ENCODE results near the gene SESN3. TPM values are rescaled to one million over a fixed set of nuclear protein-coding genes. Genes with fewer than 3 reads are reported as not detected.
"Not testable (repeated sequence)": the region's sequence is repeated elsewhere in the genome, so short reads cannot be mapped to it uniquely, and the experiment has no call there.

The SESN3 gene
- total RNA-seq, 1 donor: 105 TPM

DNA sequence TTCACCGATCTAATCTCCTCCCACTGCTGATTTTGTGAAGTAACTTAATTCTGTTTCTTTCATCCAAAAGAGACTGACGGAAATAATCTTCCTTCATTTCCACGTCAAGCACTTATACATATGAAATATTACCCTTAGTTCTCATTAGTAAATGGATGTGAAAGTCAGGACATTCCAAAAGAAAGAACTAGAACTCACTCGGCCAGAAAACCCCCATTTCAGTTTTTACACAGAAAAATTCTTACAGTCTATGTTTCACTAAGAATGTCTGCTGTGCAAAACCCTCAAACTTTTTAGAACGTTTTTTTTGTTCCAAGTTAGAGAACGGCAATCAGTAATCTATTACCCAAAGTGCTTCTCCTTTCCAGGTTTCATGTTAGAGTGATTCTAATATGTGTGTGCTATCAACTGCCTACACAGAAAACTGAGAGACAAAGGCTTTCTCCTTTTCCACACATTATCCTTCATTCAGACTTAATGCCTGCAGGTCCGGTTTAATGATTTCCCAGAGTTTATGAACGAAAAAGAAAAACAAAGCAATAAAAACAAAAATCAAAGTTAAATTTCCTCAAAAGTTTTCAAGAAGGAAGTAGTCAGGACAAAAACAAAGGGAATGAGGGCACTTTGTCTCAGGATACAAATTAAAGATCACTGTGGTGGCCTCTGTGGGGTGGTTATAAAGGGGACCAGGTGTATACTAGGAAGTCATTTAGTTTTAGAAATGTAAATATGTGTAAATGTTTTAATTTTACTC is 11.3 kb upstream of the SESN3 start:
- no peak overlapping the region for H3K4me3 ChIP-seq (ENCODE audit: low read length)
- H3K27me3 ChIP-seq (ENCODE audit: insufficient read depth, low read length): no peaks in the 10 kb centered on the region
- H3K9me3 ChIP-seq (ENCODE audit: low read depth, low read length): no peaks in the 10 kb centered on the region
- H3K4me1 ChIP-seq (ENCODE audit: insufficient read depth, low read length): peaks cover 31% of the 10 kb centered on the region

DNA sequence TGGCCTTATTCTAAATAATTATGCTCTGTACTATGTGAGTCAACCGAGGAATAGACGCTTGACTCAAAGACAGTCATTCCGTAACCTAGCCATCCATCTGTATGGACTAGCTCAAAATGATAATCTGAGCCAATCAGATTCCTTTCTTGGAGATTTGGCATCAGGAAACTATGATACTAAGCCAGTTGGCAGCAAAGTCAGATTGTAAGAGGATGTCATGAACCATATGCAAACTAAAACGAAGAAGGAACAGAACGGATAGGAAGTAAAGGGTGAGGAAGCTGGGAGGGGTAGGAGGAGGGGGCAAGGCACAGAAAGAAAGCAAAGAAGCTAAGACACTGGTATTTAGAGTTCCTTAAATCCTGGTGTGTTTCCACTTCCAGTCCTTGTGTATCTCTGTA is 10.7 kb upstream of the SESN3 start:
- no peak overlapping the region for H3K4me3 ChIP-seq (ENCODE audit: low read length)
- no peaks in the 10 kb centered on the region for H3K27me3 ChIP-seq (ENCODE audit: insufficient read depth, low read length)
- H3K4me1 ChIP-seq (ENCODE audit: insufficient read depth, low read length): peaks cover 31% of the 10 kb centered on the region
- H3K9me3 ChIP-seq (ENCODE audit: low read depth, low read length): no peaks in the 10 kb centered on the region

DNA sequence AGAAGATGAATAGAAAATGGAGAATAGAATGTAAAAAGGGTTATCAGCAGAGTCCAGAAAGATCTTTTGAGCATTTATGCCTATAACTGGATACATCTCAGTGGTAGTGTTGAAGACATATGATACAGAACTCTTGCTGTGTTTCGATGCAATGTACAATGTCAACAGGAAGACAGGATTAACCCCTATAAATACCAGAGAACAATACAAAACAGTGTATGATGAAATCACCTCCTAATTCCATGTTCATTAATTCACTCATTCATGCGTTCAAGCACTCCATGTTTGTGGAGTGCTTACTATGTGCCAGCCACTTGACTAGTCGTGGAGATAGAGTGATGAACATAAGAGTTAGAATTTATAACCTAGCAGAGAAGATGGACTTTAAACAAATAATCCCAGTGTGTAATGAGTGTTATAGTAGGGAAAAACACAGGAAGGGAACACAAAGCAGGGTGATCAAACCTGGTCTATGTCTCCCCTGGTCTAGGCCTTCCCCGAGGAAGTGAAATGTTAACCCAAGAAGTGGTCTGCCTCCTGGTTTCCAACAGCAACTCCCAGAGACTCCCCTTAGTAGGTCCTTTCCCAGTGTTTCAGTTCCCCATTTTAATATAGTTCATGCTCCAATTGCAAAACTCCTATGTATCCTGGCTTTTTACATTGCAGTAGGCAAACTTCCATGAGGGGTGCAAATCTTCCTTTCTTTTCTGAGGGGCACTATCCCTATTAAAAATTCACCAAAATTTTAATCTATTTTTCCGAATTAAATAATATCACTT is 9.1 kb upstream of the SESN3 start:
- no peaks in the 10 kb centered on the region for H3K27me3 ChIP-seq (ENCODE audit: insufficient read depth, low read length)
- H3K4me3 ChIP-seq (ENCODE audit: low read length): no peak overlapping the region
- no peaks in the 10 kb centered on the region for H3K9me3 ChIP-seq (ENCODE audit: low read depth, low read length)
- peaks cover 25% of the 10 kb centered on the region for H3K4me1 ChIP-seq (ENCODE audit: insufficient read depth, low read length)

DNA sequence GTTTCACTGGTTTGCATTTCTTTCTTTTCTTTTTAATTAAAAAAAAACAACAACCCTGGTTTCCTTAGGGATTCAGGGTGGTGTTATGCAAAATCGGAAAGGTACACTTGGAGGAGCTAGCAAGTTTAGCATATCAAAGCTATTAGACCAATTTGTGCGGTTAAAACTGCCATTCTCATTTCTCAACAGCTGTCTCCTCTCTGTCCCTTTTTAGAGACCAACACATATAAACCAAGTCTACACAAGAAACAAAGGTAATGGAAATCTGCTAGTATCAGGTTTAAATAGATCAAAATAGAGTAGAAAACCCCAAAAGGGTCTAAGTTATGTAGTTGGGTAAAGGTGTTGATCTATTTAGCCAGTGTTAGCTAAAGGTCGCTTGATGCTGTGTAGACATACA is 1.7 kb upstream of the SESN3 start:
- peak overlapping the region; percentile 45 for H3K4me3 ChIP-seq (ENCODE audit: low read length)
- peaks cover 25% of the 10 kb centered on the region for H3K4me1 ChIP-seq (ENCODE audit: insufficient read depth, low read length)
- no peaks in the 10 kb centered on the region for H3K27me3 ChIP-seq (ENCODE audit: insufficient read depth, low read length)
- no peaks in the 10 kb centered on the region for H3K9me3 ChIP-seq (ENCODE audit: low read depth, low read length)

DNA sequence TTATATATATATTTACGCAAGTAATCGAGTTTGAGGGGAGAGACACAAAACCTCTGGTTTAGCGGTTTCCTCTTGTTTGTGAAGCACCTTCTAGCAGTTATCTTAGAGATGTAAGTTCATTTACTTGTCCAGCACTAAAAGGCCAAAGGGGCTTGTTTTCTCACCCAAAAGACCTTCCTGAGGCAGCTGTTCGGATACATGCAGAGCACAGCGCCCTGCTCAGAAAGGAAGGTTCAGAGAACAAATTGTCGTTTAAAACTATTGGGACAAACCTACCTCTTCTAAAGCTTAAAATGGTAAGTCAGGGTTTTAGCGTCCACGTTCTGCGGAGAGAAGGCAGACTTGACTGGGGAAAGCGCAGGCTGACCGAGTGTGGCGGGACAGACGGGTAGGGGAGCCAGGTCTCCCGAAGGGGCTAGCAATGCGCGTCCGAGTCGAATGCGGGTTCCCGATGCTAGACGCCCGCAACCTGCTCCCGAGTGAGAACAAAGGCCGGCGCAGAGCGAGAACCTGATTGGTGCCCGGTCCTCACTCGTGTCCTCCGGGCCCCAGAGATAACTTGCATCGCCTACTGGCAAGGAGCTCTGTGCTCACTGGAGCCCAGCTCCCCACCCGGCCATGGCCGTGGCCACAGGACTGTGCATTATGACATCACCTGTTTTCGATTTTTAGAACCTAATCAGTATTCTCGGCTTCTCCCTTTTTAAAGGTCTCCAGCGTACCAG is 1.0 kb upstream of the SESN3 start:
- H3K4me3 ChIP-seq (ENCODE audit: low read length): peak overlapping the region; percentile 45
- no peaks in the 10 kb centered on the region for H3K9me3 ChIP-seq (ENCODE audit: low read depth, low read length)
- peaks cover 25% of the 10 kb centered on the region for H3K4me1 ChIP-seq (ENCODE audit: insufficient read depth, low read length)
- no peaks in the 10 kb centered on the region for H3K27me3 ChIP-seq (ENCODE audit: insufficient read depth, low read length)

DNA sequence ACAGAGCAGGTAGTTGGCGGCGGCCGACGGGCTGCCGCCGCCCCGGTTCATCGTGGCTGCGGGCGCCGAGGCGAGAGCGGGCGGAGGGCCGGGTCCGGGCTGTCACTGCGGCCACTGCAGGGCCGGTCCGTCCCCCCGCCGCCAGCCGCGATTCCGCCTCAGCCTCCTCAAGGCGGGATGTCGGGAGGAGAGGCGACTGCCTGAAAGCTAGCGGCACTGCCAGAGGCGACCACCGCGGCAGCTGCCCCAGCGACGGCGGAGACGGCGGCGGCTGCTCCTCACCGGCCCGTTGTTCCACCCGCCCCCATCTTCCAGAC is 234 bp downstream of the SESN3 start:
- H3K4me3 ChIP-seq (ENCODE audit: low read length): peak overlapping the region; percentile 72
- H3K9me3 ChIP-seq (ENCODE audit: low read depth, low read length): no peaks in the 10 kb centered on the region
- no peaks in the 10 kb centered on the region for H3K27me3 ChIP-seq (ENCODE audit: insufficient read depth, low read length)
- H3K4me1 ChIP-seq (ENCODE audit: insufficient read depth, low read length): peaks cover 25% of the 10 kb centered on the region

DNA sequence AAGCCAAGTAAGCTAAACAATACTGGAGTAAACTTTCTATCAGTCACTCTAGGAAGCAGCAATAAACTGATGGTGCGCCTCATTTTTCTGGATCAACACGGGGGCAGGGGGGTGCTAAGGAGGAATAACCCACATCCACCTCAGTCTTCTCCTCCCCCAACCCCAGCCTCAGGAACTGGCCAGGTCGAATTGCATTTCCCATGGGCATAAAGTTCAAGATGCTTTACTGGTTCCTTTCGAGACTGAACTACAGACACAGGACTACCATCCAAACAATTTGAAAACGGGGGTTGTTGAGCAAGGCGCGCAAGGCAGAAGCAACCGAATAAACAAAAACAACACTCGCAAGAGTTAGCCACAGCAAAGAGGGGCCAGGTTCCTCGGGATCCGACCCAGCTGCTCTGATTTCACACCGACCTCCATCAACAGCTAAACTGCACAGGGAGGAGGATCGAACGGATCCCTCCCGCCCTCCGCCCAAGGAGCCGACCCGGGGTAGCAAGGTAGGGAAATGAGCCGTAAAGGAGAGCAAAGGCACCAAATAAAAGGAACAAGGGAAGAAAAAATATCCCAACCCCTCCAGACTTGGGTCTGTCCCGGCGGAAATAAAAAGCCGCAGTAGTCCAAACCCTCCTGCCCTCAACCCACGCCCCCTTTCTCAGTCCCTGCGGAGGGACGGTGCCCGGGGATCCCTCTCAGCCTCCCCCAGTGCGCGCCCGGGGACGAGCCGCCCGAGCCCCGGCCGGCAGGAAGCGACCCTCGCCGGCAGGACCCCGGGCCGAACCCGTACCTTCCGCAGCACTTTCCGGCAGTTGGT is 801 bp downstream of the SESN3 start:
- Histone ChIP-seq H3K9me3 (ENCODE audit: low read depth, low read length) (no peaks in the 10 kb centered on the region), H3K4me1 (ENCODE audit: insufficient read depth, low read length) (peaks cover 25% of the 10 kb centered on the region), H3K4me3 (ENCODE audit: low read length) (peak overlapping the region; percentile 72)

DNA sequence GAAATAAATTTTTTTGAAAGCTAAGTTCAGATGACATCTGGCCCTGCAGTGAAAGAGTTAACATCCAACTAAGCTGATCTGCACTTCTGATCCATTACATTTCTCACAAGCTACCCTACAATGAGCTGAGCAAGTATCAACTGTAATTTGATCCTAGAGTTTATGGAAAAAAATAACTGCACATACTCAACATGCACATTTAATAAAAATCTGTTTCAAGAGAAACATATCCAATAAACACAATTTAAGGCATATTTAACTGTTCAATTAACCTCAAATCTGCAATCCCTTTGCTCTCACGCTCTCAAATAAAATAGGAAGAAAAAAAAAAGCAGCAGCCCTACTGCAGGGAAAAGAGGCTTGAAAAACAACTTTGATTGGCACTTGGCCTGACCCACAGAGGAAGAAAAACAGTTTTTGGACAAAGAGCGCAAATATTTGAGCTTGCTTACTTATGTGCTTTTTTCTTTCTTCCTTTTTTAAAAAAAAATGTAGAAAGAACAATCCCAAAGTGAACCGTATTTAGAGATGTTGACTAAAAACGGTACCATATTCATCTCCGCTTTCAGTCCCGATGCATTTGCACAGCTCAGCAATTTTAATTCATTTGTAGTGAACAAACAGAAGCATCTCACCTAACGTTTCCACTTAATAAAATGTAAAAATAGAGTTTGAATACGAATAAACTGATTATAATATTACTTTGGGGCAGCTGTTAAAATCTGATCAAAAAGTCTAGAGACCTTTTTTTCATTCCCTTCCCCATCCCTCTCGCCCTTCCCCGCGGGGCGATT is 1.6 kb downstream of the SESN3 start:
- H3K4me1 ChIP-seq (ENCODE audit: insufficient read depth, low read length): peaks cover 25% of the 10 kb centered on the region

More for the DNA sequence above, 801 bp downstream of the SESN3 start:
- H3K27me3 ChIP-seq (ENCODE audit: insufficient read depth, low read length): no peaks in the 10 kb centered on the region

DNA sequence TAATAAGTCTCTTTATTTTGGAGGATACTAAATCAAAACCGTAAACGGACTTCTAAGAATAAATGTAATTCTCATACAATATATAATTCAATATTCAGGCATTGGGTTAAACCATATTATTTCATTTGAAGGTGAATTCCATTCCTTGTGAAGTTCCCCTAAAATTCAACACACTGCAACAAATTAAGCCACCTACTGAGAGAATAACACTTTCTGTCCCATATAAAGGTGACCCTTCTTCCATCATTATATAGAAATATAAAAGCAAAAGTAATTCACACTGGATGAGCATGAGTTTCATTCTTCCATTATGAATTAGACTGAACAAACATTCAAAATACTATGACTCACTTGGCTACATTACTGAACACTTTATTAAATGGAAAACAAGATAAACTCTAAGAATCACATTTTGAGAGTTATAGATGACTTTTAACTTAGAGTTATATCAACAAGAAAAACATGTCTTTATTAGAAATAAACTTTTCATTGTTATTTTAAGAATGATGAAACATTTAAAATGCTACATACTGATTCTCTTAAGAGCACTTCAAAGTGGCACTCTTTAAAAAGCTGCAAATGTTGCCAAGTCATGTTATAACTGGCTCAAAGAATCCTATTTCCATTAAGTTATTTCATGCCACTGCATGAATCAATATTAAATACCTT is 2.8 kb downstream of the SESN3 start:
- Histone ChIP-seq H3K4me3 (ENCODE audit: low read length) (no peak overlapping the region), H3K4me1 (ENCODE audit: insufficient read depth, low read length) (peaks cover 25% of the 10 kb centered on the region), H3K27me3 (ENCODE audit: insufficient read depth, low read length) (no peaks in the 10 kb centered on the region), H3K9me3 (ENCODE audit: low read depth, low read length) (no peaks in the 10 kb centered on the region)

More for the DNA sequence above, 1.6 kb downstream of the SESN3 start:
- Histone ChIP-seq H3K27me3 (ENCODE audit: insufficient read depth, low read length) (no peaks in the 10 kb centered on the region), H3K9me3 (ENCODE audit: low read depth, low read length) (no peaks in the 10 kb centered on the region), H3K4me3 (ENCODE audit: low read length) (peak overlapping the region; percentile 72)

DNA sequence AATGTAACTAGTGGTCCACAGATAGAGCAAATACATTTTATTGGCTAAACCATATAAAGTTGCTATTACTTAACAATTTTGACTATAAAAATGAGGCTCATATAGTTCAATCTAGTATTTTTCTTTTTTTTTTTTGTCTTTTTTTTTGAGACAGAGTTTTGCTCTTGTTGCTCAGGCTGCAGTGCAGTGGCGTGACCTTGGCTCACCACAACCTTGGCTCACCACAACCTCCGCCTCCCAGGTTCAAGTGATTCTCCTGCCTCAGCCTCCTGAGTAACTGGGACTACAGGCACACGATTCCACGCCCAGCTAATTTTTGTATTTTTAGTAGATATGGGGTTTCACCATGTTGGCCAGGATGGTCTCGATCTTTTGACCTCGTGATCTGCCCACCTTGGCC is 3.9 kb downstream of the SESN3 start:
- H3K4me3 ChIP-seq (ENCODE audit: low read length); H3K9me3 ChIP-seq (ENCODE audit: low read depth, low read length); H3K27me3 ChIP-seq (ENCODE audit: insufficient read depth, low read length): not testable (repeated sequence)
- H3K4me1 ChIP-seq (ENCODE audit: insufficient read depth, low read length): peaks cover 16% of the 10 kb centered on the region

DNA sequence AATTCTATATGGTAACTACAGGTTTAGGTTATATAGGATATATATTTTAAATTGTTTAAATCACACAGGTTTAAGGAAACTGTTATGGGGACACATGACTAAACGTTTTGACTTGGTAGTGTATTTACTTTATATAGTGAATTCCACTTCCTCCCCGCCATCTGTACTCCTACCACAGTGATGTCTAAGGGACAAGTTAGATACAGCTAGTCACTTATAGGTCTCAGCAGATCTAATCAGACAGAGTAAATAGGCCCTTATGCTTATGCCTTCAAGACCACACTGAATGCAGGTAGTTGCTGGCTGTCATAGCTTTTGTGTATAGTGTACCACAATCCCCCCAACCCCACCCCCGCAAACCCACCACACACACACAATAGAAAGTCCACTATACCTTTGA is 8.2 kb downstream of the SESN3 start:
- peaks cover 5% of the 10 kb centered on the region for H3K4me1 ChIP-seq (ENCODE audit: insufficient read depth, low read length)
- no peaks in the 10 kb centered on the region for H3K9me3 ChIP-seq (ENCODE audit: low read depth, low read length)
- no peaks in the 10 kb centered on the region for H3K27me3 ChIP-seq (ENCODE audit: insufficient read depth, low read length)
- no peak overlapping the region for H3K4me3 ChIP-seq (ENCODE audit: low read length)

DNA sequence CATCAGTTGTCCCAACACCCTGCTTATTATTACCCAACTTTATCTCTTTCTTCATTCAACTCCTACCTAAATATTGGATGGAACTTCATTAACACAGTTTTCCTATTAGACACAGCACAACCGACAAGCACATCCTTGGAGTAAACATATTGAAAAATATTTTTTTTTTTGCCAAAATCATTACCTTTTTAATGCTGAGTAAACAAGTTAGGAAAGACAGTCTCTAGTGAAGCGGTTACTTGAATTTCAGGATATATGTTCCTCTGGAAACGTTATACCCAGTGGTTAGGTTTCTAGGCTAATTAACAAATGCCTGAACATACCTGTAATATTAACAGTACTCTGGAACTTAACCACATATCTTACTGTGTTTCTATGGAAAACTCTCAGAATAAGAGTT is 11.4 kb downstream of the SESN3 start:
- Histone ChIP-seq H3K4me1 (ENCODE audit: insufficient read depth, low read length) (peaks cover 5% of the 10 kb centered on the region), H3K4me3 (ENCODE audit: low read length) (no peak overlapping the region), H3K9me3 (ENCODE audit: low read depth, low read length) (no peaks in the 10 kb centered on the region), H3K27me3 (ENCODE audit: insufficient read depth, low read length) (no peaks in the 10 kb centered on the region)

DNA sequence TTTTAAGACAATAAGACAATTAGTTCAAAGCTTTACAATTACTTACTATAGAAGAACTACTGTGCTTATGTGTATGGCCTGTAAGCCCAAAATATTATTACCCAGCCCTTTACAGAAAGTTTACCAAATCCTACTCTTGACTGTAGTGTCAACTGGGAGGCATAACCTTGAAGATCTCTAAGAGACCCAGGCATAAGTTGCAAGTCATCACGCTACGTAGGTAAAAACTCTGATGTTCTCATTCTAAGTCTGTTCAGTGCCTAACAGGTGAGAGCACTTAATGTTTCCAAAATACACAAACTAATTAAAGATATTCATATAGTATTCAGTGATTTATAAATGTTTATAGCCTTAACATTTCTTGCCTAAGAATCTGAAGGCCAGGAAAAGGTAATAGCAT is 12.9 kb downstream of the SESN3 start:
- Histone ChIP-seq H3K9me3 (ENCODE audit: low read depth, low read length) (no peaks in the 10 kb centered on the region), H3K4me1 (ENCODE audit: insufficient read depth, low read length) (peaks cover 1% of the 10 kb centered on the region), H3K27me3 (ENCODE audit: insufficient read depth, low read length) (no peaks in the 10 kb centered on the region), H3K4me3 (ENCODE audit: low read length) (no peak overlapping the region)

DNA sequence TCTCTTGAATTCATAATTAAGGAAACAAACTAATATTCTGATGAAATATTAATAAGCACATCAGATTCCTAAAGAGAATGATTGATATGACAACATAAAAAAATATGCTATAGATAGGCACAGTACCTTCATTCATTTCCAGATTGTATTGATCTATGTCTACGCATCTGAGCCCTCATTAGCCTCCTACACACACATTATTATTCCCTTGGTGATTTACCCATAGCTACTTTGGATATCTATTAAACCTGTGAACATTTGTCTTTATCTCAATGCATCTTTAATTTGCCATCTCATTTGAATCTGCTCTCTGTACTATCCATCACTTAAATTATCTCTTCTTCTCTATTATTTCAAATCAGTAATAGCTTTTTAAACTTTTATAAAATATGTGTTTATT is 18.4 kb downstream of the SESN3 start:
- H3K9me3 ChIP-seq (ENCODE audit: low read depth, low read length): no peaks in the 10 kb centered on the region
- H3K4me1 ChIP-seq (ENCODE audit: insufficient read depth, low read length): peaks cover 6% of the 10 kb centered on the region
- H3K4me3 ChIP-seq (ENCODE audit: low read length): no peak overlapping the region
- no peaks in the 10 kb centered on the region for H3K27me3 ChIP-seq (ENCODE audit: insufficient read depth, low read length)
